CD4-positive, alpha-beta memory T cell (primary cell): ENCODE data around the gene MADCAM1. TPM values are rescaled to one million over a fixed set of nuclear protein-coding genes. Genes with fewer than 3 reads are reported as not detected.
"Not testable (repeated sequence)": the region's sequence is repeated elsewhere in the genome, so short reads cannot be mapped to it uniquely, and the experiment has no call there.

Experiments
- CTCF ChIA-PET: fragments of 350-600 bp; sonication (Branson Sonifier 250); formaldehyde crosslinking; loops from one replicate; lab custom pipeline; 2021; ENCODE audit warnings: inconsistent platforms; ENCODE audit not compliant: partially characterized antibody; lab: Charles Lee
- POLR2A ChIA-PET: fragments of 350-600 bp; sonication (Branson Sonifier 250); formaldehyde crosslinking; loops from one replicate; lab custom pipeline; 2021; ENCODE audit not compliant: partially characterized antibody; lab: Charles Lee
- DNase-seq, 5 donors: peaks; one replicate each; pipeline versions ENCODE4 v3.0.0 to v3.0.0-alpha.2; 2020 to 2022; ENCODE audit warnings: mixed read lengths in 1 of 5
- H3K27ac ChIP-seq: one replicate; pipeline ENCODE4 v1.7.0; 2013; ENCODE audit warnings: low read depth, low read length
- H3K27me3 ChIP-seq: 2 replicates; pipeline ENCODE4 v1.7.0; 2013; ENCODE audit warnings: mild to moderate bottlenecking, low read length, moderate library complexity; ENCODE audit not compliant: insufficient read depth
- H3K36me3 ChIP-seq: 2 replicates; pipeline ENCODE4 v1.7.0; 2013; ENCODE audit warnings: mild to moderate bottlenecking, low read length, moderate library complexity; ENCODE audit not compliant: insufficient read depth
- H3K4me1 ChIP-seq: 2 replicates; pipeline ENCODE4 v1.7.0; 2013; ENCODE audit warnings: mild to moderate bottlenecking, low read length, moderate library complexity; ENCODE audit not compliant: insufficient read depth
- H3K4me3 ChIP-seq, 2 donors: one replicate each; pipeline ENCODE4 v1.7.0; 2013; ENCODE audit warnings: low read length in 2 of 2, mild to moderate bottlenecking in 1 of 2
- H3K9me3 ChIP-seq, 2 donors: one replicate each; pipeline ENCODE4 v1.7.0; 2013; ENCODE audit warnings: low read length in 2 of 2, control low read depth in 1 of 2; ENCODE audit not compliant: control insufficient read depth in 1 of 2
- H3K27ac Mint-ChIP-seq, 7 donors: one replicate each; pipeline ENCODE4 v1.8.0; 2020 to 2021; ENCODE audit warnings: mixed read lengths in 7 of 7, mild to moderate bottlenecking in 6 of 7, inconsistent platforms in 3 of 7, moderate library complexity in 3 of 7
- H3K27me3 Mint-ChIP-seq, 2 donors: one replicate each; pipeline ENCODE4 v1.8.0; 2020 to 2021; ENCODE audit warnings: mixed read lengths in 2 of 2
- H3K36me3 Mint-ChIP-seq, 2 donors: one replicate each; pipeline ENCODE4 v1.8.0; 2020 to 2021; ENCODE audit warnings: mixed read lengths in 2 of 2, inconsistent platforms in 1 of 2, mild to moderate bottlenecking in 1 of 2
- H3K4me1 Mint-ChIP-seq, 4 donors: one replicate each; pipeline ENCODE4 v1.8.0; 2020 to 2021; ENCODE audit warnings: mixed read lengths in 4 of 4, mild to moderate bottlenecking in 1 of 4
- H3K4me3 Mint-ChIP-seq, 8 donors: one replicate each; pipeline ENCODE4 v1.8.0; 2020 to 2021; ENCODE audit warnings: mixed read lengths in 8 of 8, mild to moderate bottlenecking in 7 of 8, moderate library complexity in 6 of 8, inconsistent platforms in 3 of 8
- H3K9me3 Mint-ChIP-seq, 8 donors: one replicate each; pipeline ENCODE4 v1.8.0; 2020 to 2021; ENCODE audit warnings: mixed read lengths in 8 of 8, mild to moderate bottlenecking in 5 of 8, inconsistent platforms in 3 of 8, moderate library complexity in 1 of 8
- intact Hi-C: fragments of 100-400 bp; cut with micrococcal nuclease; formaldehyde crosslinking; loops from one replicate; pipeline ENCODE4 v1.15.1; 2023
- polyA plus RNA-seq, 2 donors: library from polyadenylated mRNA; unstranded; fragments of 300-500 nt; fragmentation: Illumina TruSeq; gene quantifications; one replicate each; pipeline ENCODE4 v1.2.3, GENCODE V29; 2021
- total RNA-seq, 2 experiments: library from RNA; stranded (reverse); gene quantifications; one replicate each; pipeline ENCODE4 v1.2.3, GENCODE V29; 2021

MADCAM1 gene
- total RNA-seq (1 to 10 TPM; 1.5 to 1.9 TPM), polyA plus RNA-seq (under 1 TPM; 0.11 to 0.24 TPM)

DNA sequence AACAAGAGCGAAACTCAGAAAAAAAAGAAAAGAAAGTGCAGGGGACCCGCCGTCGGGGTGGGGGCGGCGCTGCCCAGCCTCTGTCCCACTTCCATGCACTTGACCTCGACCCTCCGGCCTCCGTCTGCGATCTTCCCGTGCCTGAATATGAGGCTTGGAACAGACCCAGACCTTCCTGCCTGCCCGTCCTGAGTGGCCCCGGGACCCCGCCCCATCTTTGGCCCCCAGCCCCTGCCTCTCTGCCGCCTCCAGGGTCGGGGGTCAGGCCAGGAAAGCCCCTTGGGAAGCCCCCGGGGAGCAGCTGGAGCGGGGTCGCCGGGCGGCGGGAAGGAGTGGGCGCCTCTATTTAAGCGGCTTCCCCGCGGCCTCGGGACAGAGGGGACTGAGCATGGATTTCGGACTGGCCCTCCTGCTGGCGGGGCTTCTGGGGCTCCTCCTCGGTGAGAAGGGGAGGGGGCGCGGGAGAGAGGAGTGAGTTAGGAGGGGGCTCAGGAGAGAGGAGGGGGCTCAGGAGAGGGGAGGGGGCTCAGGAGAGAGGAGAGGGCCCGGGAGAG lies at the start of gene MADCAM1:
Gene MADCAM1 (plus strand): TSS at position 375 of the 554 bp plus-strand sequence. CDS start 14 bp downstream, at position 389.
- ChIA-PET CTCF (interaction anchor here (1.3 to 1.5 kb wide), 2 partner anchors 10 to 14 kb away, joined by 6 to 7 read pairs; no protein-coding TSS in a partner anchor), POLR2A (interaction anchor here (1.1 kb wide), 1 partner anchor 14 kb away, joined by 5 read pairs; no protein-coding TSS in a partner anchor)
- Mint-ChIP-seq H3K27ac (peak within 1 kb of the TSS in 4 of 7 donors; percentile 18 to 69 (median 44)), H3K36me3 (no peaks in the 10 kb centered on the region), H3K9me3 (no peaks in the 10 kb centered on the region), H3K4me1 (peaks cover 0 to 6% (median 4%) of the 10 kb centered on the region in 4 donors), H3K27me3 (peaks cover 6 to 7% of the 10 kb centered on the region in 2 donors), H3K4me3 (no peak within 1 kb of the TSS)
- no peak within 1 kb of the TSS for H3K27ac ChIP-seq
- no peak within 1 kb of the TSS for H3K4me3 ChIP-seq
- no peaks in the 10 kb centered on the region for H3K36me3 ChIP-seq
- no peaks in the 10 kb centered on the region for H3K9me3 ChIP-seq
- DNase-seq, result no peak
- intact Hi-C loops, result no loop called here
- peaks cover 13% of the 10 kb centered on the region for H3K27me3 ChIP-seq
- no peaks in the 10 kb centered on the region for H3K4me1 ChIP-seq

GRCh38 chr19:447064-447426 lies 49.2 kb upstream of the MADCAM1 start:
- no peaks in the 10 kb centered on the region for H3K4me1 Mint-ChIP-seq
- intact Hi-C loops, result no loop called here

GRCh38 chr19:447816-448560 lies 48.3 kb upstream of the MADCAM1 start:
- Mint-ChIP-seq H3K27me3 (no peaks in the 10 kb centered on the region), H3K4me1 (no peaks in the 10 kb centered on the region), H3K27ac (no peak overlapping the region), H3K4me3 (no peak overlapping the region), H3K9me3 (no peaks in the 10 kb centered on the region), H3K36me3 (no peaks in the 10 kb centered on the region)
- CTCF ChIA-PET, result no interaction called here
- no peaks in the 10 kb centered on the region for H3K27me3 ChIP-seq
- H3K4me3 ChIP-seq, result no peak overlapping the region
- no peaks in the 10 kb centered on the region for H3K36me3 ChIP-seq
- intact Hi-C loops, result no loop called here
- DNase-seq, result no peak
- no peaks in the 10 kb centered on the region for H3K4me1 ChIP-seq
- no peaks in the 10 kb centered on the region for H3K9me3 ChIP-seq
- POLR2A ChIA-PET, result no interaction called here
- H3K27ac ChIP-seq, result no peak overlapping the region

More at GRCh38 chr19:447064-447426, 49.2 kb upstream of the MADCAM1 start:
- H3K36me3 Mint-ChIP-seq, result no peaks in the 10 kb centered on the region
- Histone ChIP-seq H3K4me1 (no peaks in the 10 kb centered on the region), H3K9me3 (no peaks in the 10 kb centered on the region), H3K27me3 (no peaks in the 10 kb centered on the region), H3K4me3 (no peak overlapping the region), H3K27ac (no peak overlapping the region), H3K36me3 (no peaks in the 10 kb centered on the region)
- H3K27me3 Mint-ChIP-seq, result peaks cover 0 to under 1% of the 10 kb centered on the region in 2 donors
- DNase-seq, result no peak
- no peaks in the 10 kb centered on the region for H3K9me3 Mint-ChIP-seq
- CTCF ChIA-PET, result no interaction called here
- POLR2A ChIA-PET, result no interaction called here
- H3K27ac Mint-ChIP-seq, result no peak overlapping the region
- no peak overlapping the region for H3K4me3 Mint-ChIP-seq

- Mint-ChIP-seq H3K27me3 (no peaks in the 10 kb centered on the region), H3K9me3 (no peaks in the 10 kb centered on the region), H3K4me3 (no peak overlapping the region), H3K27ac (no peak overlapping the region), H3K36me3 (no peaks in the 10 kb centered on the region), H3K4me1 (no peaks in the 10 kb centered on the region)
- no peaks in the 10 kb centered on the region for H3K9me3 ChIP-seq
- intact Hi-C loops, result no loop called here
- POLR2A ChIA-PET, result no interaction called here
- CTCF ChIA-PET, result interaction anchor here (0.6 kb wide), 1 partner anchor 85 kb away, joined by 3 read pairs; no protein-coding TSS in a partner anchor
- H3K4me1 ChIP-seq, result no peaks in the 10 kb centered on the region
- no peaks in the 10 kb centered on the region for H3K36me3 ChIP-seq
- no peak overlapping the region for H3K27ac ChIP-seq
- H3K4me3 ChIP-seq, result no peak overlapping the region
- H3K27me3 ChIP-seq, result no peaks in the 10 kb centered on the region
- DNase-seq, result no peak
Observed at GRCh38 chr19:449916-450315, 46.4 kb upstream of the MADCAM1 start.

DNA sequence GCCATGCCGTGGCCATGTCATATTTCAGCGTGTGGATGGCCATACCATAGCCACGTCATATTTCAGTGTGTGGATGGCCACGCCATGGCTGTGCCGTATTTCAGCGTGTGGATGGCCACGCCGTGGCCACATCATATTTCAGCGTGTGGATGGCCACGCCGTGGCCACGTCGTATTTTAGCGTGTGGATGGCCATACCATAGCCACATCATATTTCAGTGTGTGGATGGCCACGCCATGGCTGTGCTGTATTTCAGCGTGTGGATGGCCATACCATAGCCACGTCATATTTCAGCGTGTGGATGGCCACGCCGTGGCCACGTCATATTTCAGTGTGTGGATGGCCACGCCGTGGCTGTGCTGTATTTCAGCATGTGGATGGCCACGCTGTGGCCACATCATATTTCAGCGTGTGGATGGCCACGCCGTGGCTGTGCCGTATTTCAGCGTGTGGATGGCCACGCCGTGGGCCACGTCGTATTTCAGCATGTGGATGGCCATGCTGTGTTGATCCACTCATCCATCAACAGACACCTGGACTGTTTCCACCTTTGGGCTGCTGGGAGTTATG lies 45.3 kb upstream of the MADCAM1 start:
- CTCF ChIA-PET, POLR2A ChIA-PET, H3K9me3 Mint-ChIP-seq, H3K4me1 Mint-ChIP-seq, H3K4me3 ChIP-seq, H3K4me3 Mint-ChIP-seq, intact Hi-C loops, H3K27me3 ChIP-seq, DNase-seq, H3K27ac ChIP-seq, H3K36me3 ChIP-seq, H3K4me1 ChIP-seq, H3K9me3 ChIP-seq, H3K27ac Mint-ChIP-seq, H3K27me3 Mint-ChIP-seq, H3K36me3 Mint-ChIP-seq: not testable (repeated sequence)

- POLR2A ChIA-PET, result no interaction called here
Observed at GRCh38 chr19:452829-453228, 43.5 kb upstream of the MADCAM1 start.

DNA sequence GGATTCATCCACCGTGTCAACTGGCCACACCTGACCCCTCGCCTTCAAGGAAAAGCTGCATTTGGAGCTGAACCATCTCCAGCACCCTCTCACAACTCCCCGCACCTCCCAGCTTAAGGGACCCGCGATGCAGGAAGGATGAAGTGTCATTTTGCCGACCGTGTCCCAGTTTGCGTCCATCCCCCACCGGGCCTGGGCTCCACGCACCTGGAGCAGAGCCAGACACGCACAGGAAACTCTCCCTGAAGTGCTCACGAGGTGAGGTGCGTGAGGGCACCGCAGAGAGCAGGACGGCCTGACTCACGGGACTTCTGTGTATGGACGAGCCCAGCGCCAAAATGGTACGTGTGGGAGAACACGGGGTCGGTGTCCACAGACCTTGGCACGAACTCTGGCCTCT lies 42.7 kb upstream of the MADCAM1 start:
- Histone ChIP-seq H3K9me3 (no peaks in the 10 kb centered on the region), H3K27ac (no peak overlapping the region), H3K4me3 (no peak overlapping the region), H3K27me3 (no peaks in the 10 kb centered on the region), H3K4me1 (no peaks in the 10 kb centered on the region), H3K36me3 (no peaks in the 10 kb centered on the region)
- no peaks in the 10 kb centered on the region for H3K4me1 Mint-ChIP-seq
- H3K27ac Mint-ChIP-seq, result no peak overlapping the region
- H3K4me3 Mint-ChIP-seq, result no peak overlapping the region
- ChIA-PET CTCF (no interaction called here), POLR2A (no interaction called here)
- intact Hi-C loops, result no loop called here
- H3K9me3 Mint-ChIP-seq, result peaks cover 0 to 2% (median 0%) of the 10 kb centered on the region in 8 donors
- DNase-seq, result no peak
- peaks cover 5 to 6% of the 10 kb centered on the region in 2 donors for H3K27me3 Mint-ChIP-seq
- H3K36me3 Mint-ChIP-seq, result no peaks in the 10 kb centered on the region

More at GRCh38 chr19:452829-453228, 43.5 kb upstream of the MADCAM1 start:
- CTCF ChIA-PET, result no interaction called here
- H3K27ac ChIP-seq, result no peak overlapping the region
- no peaks in the 10 kb centered on the region for H3K36me3 ChIP-seq
- H3K9me3 Mint-ChIP-seq, result peaks cover 0 to 2% (median 0%) of the 10 kb centered on the region in 8 donors
- no peaks in the 10 kb centered on the region for H3K4me1 ChIP-seq
- H3K4me1 Mint-ChIP-seq, result no peaks in the 10 kb centered on the region
- H3K4me3 Mint-ChIP-seq, result no peak overlapping the region
- intact Hi-C loops, result no loop called here
- no peaks in the 10 kb centered on the region for H3K36me3 Mint-ChIP-seq
- H3K9me3 ChIP-seq, result no peaks in the 10 kb centered on the region
- H3K27ac Mint-ChIP-seq, result no peak overlapping the region
- no peak for DNase-seq
- no peaks in the 10 kb centered on the region for H3K27me3 ChIP-seq
- H3K4me3 ChIP-seq, result no peak overlapping the region
- H3K27me3 Mint-ChIP-seq, result peaks cover 5 to 6% of the 10 kb centered on the region in 2 donors
